Small intestine (tissue), 7 donors: Measurements from ENCODE around the gene POTEF. TPM values are rescaled to one million over a fixed set of nuclear protein-coding genes. Genes with fewer than 3 reads are reported as not detected.
A peak's percentile ranks its signal among the peaks of the same experiment; 100 is the strongest.
"Not testable (repeated sequence)": the region's sequence is repeated elsewhere in the genome, so short reads cannot be mapped to it uniquely, and the experiment has no call there.

Experiments
- DNase-seq, 2 donors: peaks; one replicate each; pipeline versions ENCODE4 v3.0.0 to v3.0.0-alpha.2; 2013
- FAIRE-seq: peaks from 2 replicates; lab custom pipeline; 2012; peaks lifted over from hg19 to GRCh38; lab: Jason Lieb, UNC
- H3K27ac ChIP-seq, 3 donors: one replicate each; pipeline ENCODE4 v1.5.1; 2013; ENCODE audit warnings: low read length in 2 of 3, mild to moderate bottlenecking in 2 of 3, control low read depth in 1 of 3, inconsistent platforms in 1 of 3, low read depth in 1 of 3, moderate library complexity in 1 of 3
- H3K27me3 ChIP-seq, 3 donors: one replicate each; pipeline ENCODE4 v1.6.1; 2013; ENCODE audit warnings: low read length in 3 of 3, inconsistent platforms in 1 of 3; ENCODE audit not compliant: control insufficient read depth in 3 of 3, insufficient read depth in 3 of 3
- H3K36me3 ChIP-seq, 3 donors: one replicate each; pipeline ENCODE4 v1.6.1; 2013; ENCODE audit warnings: low read length in 3 of 3, inconsistent platforms in 1 of 3, low read depth in 1 of 3, mild to moderate bottlenecking in 1 of 3, moderate library complexity in 1 of 3; ENCODE audit not compliant: control insufficient read depth in 3 of 3, insufficient read depth in 2 of 3
- H3K4me1 ChIP-seq, 3 donors: one replicate each; pipeline ENCODE4 v1.6.1; 2013; ENCODE audit warnings: low read length in 2 of 3, inconsistent platforms in 1 of 3, low read depth in 1 of 3, mild to moderate bottlenecking in 1 of 3, moderate library complexity in 1 of 3; ENCODE audit not compliant: control insufficient read depth in 3 of 3, insufficient read depth in 2 of 3
- H3K4me3 ChIP-seq, 3 donors: one replicate each; pipeline ENCODE4 v1.5.1; 2013; ENCODE audit warnings: low read length in 3 of 3, control low read depth in 1 of 3, inconsistent platforms in 1 of 3, low read depth in 1 of 3, mild to moderate bottlenecking in 1 of 3, moderate library complexity in 1 of 3
- H3K9me3 ChIP-seq, 2 donors: one replicate each; pipeline ENCODE4 v1.6.1; 2013; ENCODE audit warnings: low read depth in 1 of 2, low read length in 1 of 2; ENCODE audit not compliant: control insufficient read depth in 2 of 2, insufficient read depth in 1 of 2
- WGBS, 3 donors: extraction: QIAGEN DNeasy Blood & Tissue Kit; methylation state at CpG; one replicate each; pipeline ENCODE4 v1.1.7; 2013; 5-methylcytosine and 5-hydroxymethylcytosine counted together
- polyA plus RNA-seq, 4 donors: library from polyadenylated mRNA; stranded (reverse) in 3 of 4; unstranded in 1 of 4; fragments of 200-250 nt in 3 of 4; fragments of 120-200 nt in 1 of 4; gene quantifications; one replicate each; pipeline versions ENCODE4 v1.2.1 to v1.2.3, GENCODE V29; 2013
- donor health status: healthy with polysubstance abuse.
- donor health status: control.
- donor health status: control.
- donor health status: Bipolar disorder and iron deficiency.
- donor health status: healthy.

POTEF gene
- polyA plus RNA-seq, 4 donors: not detected

DNA sequence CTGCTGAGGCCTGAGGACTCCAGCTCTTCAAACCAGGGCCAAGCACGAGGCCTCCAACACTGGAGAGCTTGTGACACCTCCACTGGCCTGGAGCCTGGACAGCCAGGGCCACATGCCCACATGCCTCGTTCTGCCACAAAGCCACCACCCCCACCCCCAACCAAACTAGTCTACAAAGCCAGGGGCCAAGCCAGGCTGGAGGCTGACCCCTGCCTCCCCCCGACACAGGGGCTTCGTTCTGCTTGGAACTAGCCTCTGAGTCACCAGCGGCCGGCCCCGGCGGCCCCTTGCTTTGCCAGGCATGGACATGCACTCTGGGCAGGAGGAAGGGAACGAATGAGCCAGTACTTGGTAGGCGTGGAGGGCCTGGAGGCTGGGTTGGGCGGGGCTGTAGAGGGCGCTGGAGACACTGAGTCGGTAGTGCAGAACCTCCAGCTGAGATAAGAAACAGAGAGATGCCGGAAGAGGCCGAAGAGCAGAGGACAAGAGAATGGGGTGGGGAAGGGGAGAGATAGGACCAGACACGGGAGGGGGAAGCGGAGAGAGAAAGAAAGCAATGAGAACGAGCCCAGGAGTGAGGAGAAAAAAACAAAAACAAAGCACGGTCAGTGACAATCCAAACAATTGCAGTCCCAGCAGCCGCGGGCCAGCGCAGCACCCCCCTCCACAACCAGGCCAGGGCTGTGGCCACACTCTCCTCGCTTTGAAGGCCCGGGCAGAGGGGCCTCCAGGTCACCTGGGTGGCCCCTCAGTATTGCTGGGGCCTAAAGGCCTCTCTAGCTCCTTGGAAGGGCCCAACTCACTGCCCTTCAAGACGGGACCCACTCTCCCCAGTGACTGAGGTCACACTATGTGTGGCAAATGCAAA is 32.0 kb upstream of the POTEF start:
- H3K27ac ChIP-seq, DNase-seq, FAIRE-seq, H3K4me1 ChIP-seq, H3K4me3 ChIP-seq, H3K9me3 ChIP-seq, H3K27me3 ChIP-seq: not testable (repeated sequence)
- 79 to 82% (median 81%) methylated on average over 24 to 25 of the region's 25 CpGs for WGBS, 3 donors
- peaks cover 7 to 53% (median 11%) of the 10 kb centered on the region in 3 donors for H3K36me3 ChIP-seq

DNA sequence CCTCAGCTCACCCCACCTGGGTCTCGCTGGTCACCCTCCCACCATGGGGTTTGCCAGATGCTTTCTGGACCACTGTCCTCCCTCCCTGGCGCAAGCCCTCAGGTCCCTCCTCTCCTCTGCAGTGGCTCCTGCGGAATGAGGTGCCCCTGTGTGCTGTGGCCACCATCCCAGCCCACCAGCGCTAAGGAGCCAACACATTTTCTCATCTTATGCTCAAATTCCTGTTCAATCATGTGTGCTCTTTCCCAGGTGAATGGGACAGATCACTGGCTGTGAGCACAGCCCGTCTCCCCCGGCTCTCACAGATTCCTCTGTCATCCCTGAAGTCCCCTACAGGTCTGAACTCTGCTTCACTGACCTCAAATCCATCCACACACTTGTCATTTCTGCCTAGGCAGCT is 31.1 kb upstream of the POTEF start:
- DNase-seq: no peak
- Histone ChIP-seq H3K27me3 (no peaks in the 10 kb centered on the region), H3K27ac (no peak overlapping the region), H3K36me3 (peaks cover 5 to 53% (median 6%) of the 10 kb centered on the region in 3 donors), H3K9me3 (no peaks in the 10 kb centered on the region), H3K4me3 (no peak overlapping the region), H3K4me1 (no peaks in the 10 kb centered on the region)
- no peak for FAIRE-seq
- 96 to 98% (median 96%) methylated on average over 6 of the region's 6 CpGs for WGBS, 3 donors

DNA sequence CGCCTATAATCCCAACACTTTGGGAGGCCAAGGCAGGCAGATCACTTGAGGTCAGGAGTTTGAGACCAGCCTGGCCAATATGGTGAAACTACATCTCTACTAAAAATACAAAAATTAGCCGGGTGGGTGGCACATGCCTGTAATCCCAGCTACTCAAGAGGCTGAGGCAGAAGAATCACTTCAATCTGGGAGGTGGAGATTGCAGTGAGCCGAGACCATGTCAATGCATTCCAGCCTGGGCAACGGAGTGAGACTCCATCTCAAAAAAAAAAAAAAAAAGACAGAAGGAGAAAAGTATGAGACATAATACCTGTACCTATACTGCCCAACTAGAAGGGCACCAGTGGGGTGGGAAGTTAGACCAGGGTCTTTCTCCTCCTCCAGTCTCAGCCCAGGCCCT is 30.4 kb upstream of the POTEF start:
- not testable (repeated sequence) for H3K4me1 ChIP-seq, FAIRE-seq, H3K4me3 ChIP-seq, DNase-seq, H3K9me3 ChIP-seq, H3K27ac ChIP-seq, H3K27me3 ChIP-seq
- 90 to 97% (median 90%) methylated on average over 4 of the region's 4 CpGs for WGBS, 3 donors
- peaks cover 2 to 51% (median 5%) of the 10 kb centered on the region in 3 donors for H3K36me3 ChIP-seq

DNA sequence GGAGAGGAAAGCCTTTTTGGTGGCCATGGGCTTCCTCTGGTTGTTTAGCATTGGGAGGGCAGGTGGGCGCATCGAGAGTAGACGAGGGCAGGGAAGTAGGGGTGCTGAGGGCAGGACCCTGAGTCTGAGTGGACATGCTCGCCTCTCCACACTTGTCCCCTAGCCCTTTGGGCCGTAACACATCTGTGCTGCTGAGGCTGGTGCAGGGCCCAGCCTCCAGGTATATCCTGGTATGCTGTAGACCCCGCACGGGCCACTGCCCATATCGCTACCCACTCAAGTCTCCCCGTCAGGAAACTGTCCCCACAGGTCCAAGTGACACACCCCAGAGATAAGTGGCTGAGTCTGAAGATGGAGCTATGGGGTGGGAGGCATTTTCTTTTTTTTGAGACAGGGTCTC is 29.6 kb upstream of the POTEF start:
- FAIRE-seq: no peak
- no peaks in the 10 kb centered on the region for H3K9me3 ChIP-seq
- peaks cover 2 to 51% (median 4%) of the 10 kb centered on the region in 3 donors for H3K36me3 ChIP-seq
- no peak overlapping the region for H3K27ac ChIP-seq
- H3K4me3 ChIP-seq: no peak overlapping the region
- 94 to 95% (median 95%) methylated on average over 9 of the region's 9 CpGs for WGBS, 3 donors
- no peaks in the 10 kb centered on the region for H3K4me1 ChIP-seq
- H3K27me3 ChIP-seq: no peaks in the 10 kb centered on the region
- no peak for DNase-seq

DNA sequence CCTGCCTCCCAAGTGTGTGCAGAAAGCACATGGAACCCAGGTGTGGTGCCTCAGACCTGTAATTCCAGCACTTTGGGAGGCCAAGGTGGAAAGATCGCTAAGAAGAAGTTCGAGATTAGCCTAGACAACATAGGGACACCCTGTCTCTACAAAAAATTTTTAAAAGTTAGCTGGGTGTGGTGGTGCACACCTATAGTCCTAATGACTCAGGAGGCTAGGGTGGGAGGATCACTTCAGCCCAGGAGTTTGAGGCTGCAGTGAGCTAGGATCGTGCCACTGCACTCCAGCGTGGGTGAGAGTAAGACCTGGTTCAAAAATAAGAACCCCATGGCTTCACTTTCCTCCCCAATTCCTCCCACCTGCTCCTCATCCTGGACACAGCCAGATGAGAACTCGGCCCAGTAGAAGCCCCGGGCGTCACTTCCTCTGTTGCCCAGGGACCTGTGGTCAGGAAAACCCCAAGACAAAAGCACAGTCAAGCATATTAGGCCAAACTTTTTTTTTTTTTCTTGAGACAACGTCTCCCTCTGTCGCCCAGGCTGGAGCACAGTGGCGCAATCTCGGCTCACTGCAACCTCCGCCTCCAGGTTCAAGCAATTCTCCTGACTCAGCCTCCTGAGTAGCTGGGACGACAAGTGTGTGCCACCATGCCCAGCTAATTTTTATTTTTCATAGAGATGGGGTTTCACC is 28.9 kb upstream of the POTEF start:
- not testable (repeated sequence) for H3K4me3 ChIP-seq, H3K9me3 ChIP-seq, H3K4me1 ChIP-seq, H3K27me3 ChIP-seq, FAIRE-seq, H3K27ac ChIP-seq, DNase-seq
- peaks cover 2 to 53% (median 7%) of the 10 kb centered on the region in 3 donors for H3K36me3 ChIP-seq
- WGBS, 3 donors: 69 to 81% (median 71%) methylated on average over 13 of the region's 13 CpGs

DNA sequence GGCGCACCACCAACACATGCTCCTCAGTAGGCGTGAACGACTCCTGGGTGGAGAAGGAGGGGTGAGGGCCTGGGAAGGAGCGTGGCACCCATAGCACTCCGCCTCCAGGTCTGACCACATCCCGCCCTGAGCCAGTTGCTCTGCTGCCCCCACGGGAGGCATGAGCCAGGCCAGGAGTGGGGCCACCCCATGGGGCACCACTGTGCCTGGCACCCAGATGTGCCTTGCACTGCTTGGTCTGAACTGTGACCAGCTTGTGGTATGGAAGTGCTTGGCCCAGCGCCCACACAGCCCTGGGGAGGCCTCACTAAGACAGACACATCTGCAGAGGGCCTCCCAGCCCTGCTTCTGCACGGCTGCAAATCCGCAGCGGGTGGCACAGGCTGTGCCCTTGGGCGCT is 28.3 kb upstream of the POTEF start:
- H3K9me3 ChIP-seq, H3K27ac ChIP-seq, H3K4me1 ChIP-seq, FAIRE-seq, H3K27me3 ChIP-seq, H3K4me3 ChIP-seq, DNase-seq: not testable (repeated sequence)
- peaks cover 2 to 53% (median 9%) of the 10 kb centered on the region in 3 donors for H3K36me3 ChIP-seq
- 48 to 68% (median 66%) methylated on average over 6 to 11 of the region's 12 CpGs for WGBS, 3 donors

DNA sequence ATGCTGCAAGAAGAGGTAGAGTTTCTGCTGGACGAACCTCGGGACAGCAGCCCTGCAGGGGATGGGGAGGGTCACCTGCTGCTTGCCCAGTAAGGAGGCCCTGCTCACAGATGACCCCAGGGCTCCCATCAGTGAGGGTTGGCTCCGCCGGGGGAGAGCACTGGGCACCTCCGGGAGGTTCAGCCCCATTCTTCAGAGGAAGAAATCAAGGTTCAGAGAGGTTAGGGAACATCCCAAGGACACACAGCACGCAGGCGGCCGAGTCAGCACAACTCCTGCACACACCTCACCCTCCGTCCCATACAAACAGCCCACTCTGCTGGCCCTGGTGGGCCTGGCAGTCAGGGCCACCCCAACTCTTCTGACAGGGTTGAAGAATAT is 27.6 kb upstream of the POTEF start:
- 85 to 91% (median 90%) methylated on average over 9 of the region's 9 CpGs for WGBS, 3 donors
- no peak for FAIRE-seq

DNA sequence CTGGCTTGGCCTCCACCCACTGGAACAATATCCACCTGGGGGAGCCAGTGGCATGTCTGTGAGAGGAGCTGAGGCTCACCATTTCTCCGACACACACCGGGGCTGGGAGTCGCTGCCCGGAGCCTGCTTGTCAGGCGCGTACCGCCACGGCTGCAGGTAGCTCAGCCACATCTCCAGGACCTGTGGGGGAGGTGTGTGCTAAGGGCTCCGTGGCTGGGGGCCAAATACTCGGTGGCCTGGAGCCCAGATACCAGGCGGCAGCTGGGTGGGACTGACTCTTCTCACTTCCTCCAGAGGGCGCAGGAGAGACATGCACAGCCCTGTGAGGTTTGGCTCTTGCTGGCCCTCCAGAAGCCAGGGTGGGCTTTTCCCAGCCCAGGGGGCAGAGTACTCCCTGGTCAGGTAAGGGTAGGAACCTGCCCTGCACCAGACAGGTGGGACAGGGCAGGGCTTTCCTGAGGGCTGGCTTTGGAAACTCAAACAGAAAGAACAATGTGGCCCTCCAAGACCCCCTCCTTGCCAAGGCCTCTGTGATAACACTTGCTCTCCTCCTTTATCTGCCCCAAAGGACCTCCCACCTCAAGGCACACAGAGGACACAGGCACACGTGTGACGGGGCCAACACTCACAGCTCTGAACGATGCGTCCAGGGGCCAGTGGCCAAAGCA is 27.1 kb upstream of the POTEF start:
- H3K9me3 ChIP-seq, FAIRE-seq, H3K27me3 ChIP-seq, H3K27ac ChIP-seq, H3K4me3 ChIP-seq, H3K4me1 ChIP-seq: not testable (repeated sequence)
- H3K36me3 ChIP-seq: peaks cover 2 to 59% (median 13%) of the 10 kb centered on the region in 3 donors
- WGBS, 3 donors: 22 to 63% (median 34%) methylated on average over 16 of the region's 16 CpGs
- peak; percentile 33 to 63 for DNase-seq

More for the DNA sequence above, 27.6 kb upstream of the POTEF start:
- Histone ChIP-seq H3K27me3 (no peaks in the 10 kb centered on the region), H3K9me3 (no peaks in the 10 kb centered on the region), H3K4me3 (no peak overlapping the region), H3K4me1 (no peaks in the 10 kb centered on the region), H3K27ac (no peak overlapping the region), H3K36me3 (peaks cover 2 to 59% (median 13%) of the 10 kb centered on the region in 3 donors)
- no peak for DNase-seq
